ENCODE measurements around the gene PKNOX2.

Gene PKNOX2

DNA sequence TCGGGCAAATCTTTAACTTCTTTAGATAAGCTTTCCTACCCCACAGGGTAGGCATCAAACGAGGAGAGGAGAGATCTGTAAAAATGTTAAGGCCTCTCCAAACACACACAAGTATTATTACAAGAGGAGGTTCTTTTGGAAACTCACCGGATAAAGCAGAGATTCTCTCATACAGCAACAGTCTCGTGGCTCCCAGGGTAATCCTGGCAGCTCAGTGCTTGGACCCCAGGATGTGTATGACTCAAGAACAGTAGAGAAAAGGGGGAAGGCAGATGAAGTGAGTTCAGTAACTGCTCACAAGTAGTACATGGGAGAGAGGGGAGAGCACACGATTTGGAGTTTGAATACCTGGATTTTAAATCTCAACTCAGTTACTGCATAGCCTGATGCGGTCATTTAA, 210.6 kb downstream of the PKNOX2 start:
- no peak for FAIRE-seq
- DNase-seq (ENCODE audit: insufficient read length, low spot score), result no peak
- TF ChIP-seq, protein P1, sequence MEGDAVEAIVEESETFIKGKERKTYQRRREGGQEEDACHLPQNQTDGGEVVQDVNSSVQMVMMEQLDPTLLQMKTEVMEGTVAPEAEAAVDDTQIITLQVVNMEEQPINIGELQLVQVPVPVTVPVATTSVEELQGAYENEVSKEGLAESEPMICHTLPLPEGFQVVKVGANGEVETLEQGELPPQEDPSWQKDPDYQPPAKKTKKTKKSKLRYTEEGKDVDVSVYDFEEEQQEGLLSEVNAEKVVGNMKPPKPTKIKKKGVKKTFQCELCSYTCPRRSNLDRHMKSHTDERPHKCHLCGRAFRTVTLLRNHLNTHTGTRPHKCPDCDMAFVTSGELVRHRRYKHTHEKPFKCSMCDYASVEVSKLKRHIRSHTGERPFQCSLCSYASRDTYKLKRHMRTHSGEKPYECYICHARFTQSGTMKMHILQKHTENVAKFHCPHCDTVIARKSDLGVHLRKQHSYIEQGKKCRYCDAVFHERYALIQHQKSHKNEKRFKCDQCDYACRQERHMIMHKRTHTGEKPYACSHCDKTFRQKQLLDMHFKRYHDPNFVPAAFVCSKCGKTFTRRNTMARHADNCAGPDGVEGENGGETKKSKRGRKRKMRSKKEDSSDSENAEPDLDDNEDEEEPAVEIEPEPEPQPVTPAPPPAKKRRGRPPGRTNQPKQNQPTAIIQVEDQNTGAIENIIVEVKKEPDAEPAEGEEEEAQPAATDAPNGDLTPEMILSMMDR (IDR thresholded peaks at IDR 0.05; ENCODE audit: insufficient read depth, missing control alignments), result no peak

GRCh38 chr11:125376117-125376516, 211.6 kb downstream of the PKNOX2 start:
- no peak for FAIRE-seq
- TF ChIP-seq, protein P1 (IDR thresholded peaks at IDR 0.05; ENCODE audit: insufficient read depth, missing control alignments), result no peak
- DNase-seq (ENCODE audit: insufficient read length, low spot score), result no peak

DNA sequence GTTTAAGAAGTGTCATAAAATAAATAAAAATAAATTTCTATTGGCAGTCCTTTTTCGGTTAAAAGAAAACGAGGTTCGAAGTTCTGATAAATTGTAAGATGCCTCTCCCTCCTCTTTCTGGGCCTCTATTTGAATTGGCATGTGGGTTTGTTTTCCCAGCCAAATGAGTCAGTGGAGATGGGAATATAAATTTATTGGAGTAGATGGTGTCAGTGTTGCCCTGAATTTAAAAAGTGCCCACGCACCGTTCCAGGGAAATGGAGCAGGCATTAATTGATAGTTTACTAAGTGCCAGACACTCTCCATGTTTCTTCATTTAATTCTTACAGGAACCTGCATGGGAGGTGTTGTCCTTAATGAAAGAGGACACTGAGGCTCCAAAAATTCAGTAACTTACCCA, 212.3 kb downstream of the PKNOX2 start:
- FAIRE-seq (no peak), DNase-seq (ENCODE audit: insufficient read length, low spot score) (no peak)
- TF ChIP-seq, protein P1 (IDR thresholded peaks at IDR 0.05; ENCODE audit: insufficient read depth, missing control alignments), result no peak

- FAIRE-seq, result no peak
- DNase-seq (ENCODE audit: insufficient read length, low spot score), result no peak
- TF ChIP-seq, protein P1 (IDR thresholded peaks at IDR 0.05; ENCODE audit: insufficient read depth, missing control alignments), result no peak
Observed at GRCh38 chr11:125378083-125378482, 213.5 kb downstream of the PKNOX2 start.

GRCh38 chr11:125378571-125378970, 214.0 kb downstream of the PKNOX2 start:
- TF ChIP-seq, protein P1 (IDR thresholded peaks at IDR 0.05; ENCODE audit: insufficient read depth, missing control alignments), result no peak
- no peak for DNase-seq (ENCODE audit: insufficient read length, low spot score)
- no peak for FAIRE-seq

DNA sequence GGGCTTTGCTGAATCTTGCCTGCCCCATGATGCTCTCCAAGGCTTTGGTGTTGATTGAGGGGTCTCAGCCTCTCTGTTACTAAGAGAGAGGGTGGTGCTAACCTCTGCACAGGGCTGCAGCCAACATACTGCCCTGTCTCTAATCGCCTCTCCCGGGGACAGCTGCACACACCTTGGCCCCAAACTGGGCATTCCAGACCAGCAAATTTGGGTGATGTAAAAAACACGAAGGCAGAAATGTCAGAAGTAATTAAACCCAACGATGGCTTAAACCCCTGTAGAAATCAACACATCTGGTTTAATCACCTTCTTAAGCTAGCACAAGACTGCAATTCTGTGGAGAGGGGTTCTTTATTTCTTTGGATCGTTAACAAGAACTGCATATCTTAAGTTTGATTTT, 215.0 kb downstream of the PKNOX2 start:
- no peak for FAIRE-seq
- TF ChIP-seq, protein P1 (IDR thresholded peaks at IDR 0.05; ENCODE audit: insufficient read depth, missing control alignments), result no peak

DNA sequence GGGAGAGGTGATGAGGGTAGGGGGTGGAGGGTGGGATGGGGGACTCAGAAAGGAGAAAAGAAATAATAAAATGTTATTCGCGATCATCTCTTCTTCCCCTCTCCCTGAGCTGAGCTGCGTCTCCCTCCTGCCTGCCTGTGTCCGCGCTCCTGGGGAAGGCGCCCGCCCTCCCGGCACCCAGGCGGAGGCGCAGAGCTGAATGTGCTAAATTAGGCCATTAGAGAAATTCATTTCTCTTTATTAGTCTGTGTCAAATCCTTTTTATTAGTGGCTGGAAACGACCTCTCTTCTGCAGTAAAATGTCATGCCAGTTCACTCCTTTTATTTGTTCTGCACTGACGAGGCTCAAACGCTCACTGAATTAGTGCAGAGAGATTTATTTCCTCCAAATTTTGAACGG, 215.4 kb downstream of the PKNOX2 start:
- FAIRE-seq, result no peak
- TF ChIP-seq, protein P1 (IDR thresholded peaks at IDR 0.05; ENCODE audit: insufficient read depth, missing control alignments), result no peak
- no peak for DNase-seq (ENCODE audit: insufficient read length, low spot score)

More for the DNA sequence above, 215.0 kb downstream of the PKNOX2 start:
- no peak for DNase-seq (ENCODE audit: insufficient read length, low spot score)

Measured in D721Med (cell line).